Ovary (tissue), 9 donors: ENCODE measurements around the gene GIMAP8. TPM values are rescaled to one million over a fixed set of nuclear protein-coding genes. Genes with fewer than 3 reads are reported as not detected.

Experiments used
- DNase-seq, 5 donors: peaks; one replicate each; pipeline ENCODE4 v3.0.0-alpha.2; 2019 to 2020
- H3K27ac ChIP-seq, 2 donors: fragments of 200-600 bp; one replicate each; pipeline versions ENCODE4 v1.5.1 to v1.8.0; 2019 to 2022
- H3K27me3 ChIP-seq: fragments of 200-600 bp; one replicate; pipeline ENCODE4 v1.8.0; 2022
- H3K36me3 ChIP-seq: fragments of 200-600 bp; sonication (generic); one replicate; pipeline ENCODE4 v1.5.1; 2019
- H3K4me1 ChIP-seq: one replicate; pipeline ENCODE4 v1.8.1; 2013; ENCODE audit warnings: mild to moderate bottlenecking, moderate library complexity; ENCODE audit not compliant: insufficient read depth
- H3K4me3 ChIP-seq: fragments of 200-600 bp; sonication (generic); one replicate; pipeline ENCODE4 v1.5.1; 2017
- H3K9me3 ChIP-seq, 2 donors: fragments of 200-600 bp in 1 of 2; sonication (generic) in 1 of 2; one replicate each; pipeline versions ENCODE4 v1.5.1 to v1.8.1; 2013 to 2019; ENCODE audit warnings: mild to moderate bottlenecking in 1 of 2, moderate library complexity in 1 of 2
- CTCF ChIP-seq, 3 donors: fragments of 450-650 bp in 2 of 3; fragments of 200-600 bp in 1 of 3; IDR thresholded peaks; one replicate each; pipeline versions ENCODE4 v1.5.1 to v1.8.0; 2016 to 2022; ENCODE audit warnings: antibody characterized with exemption in 3 of 3, mild to moderate bottlenecking in 1 of 3
- EP300 ChIP-seq: sonication (generic); formaldehyde crosslinking; IDR thresholded peaks from one replicate; pipeline ENCODE4 v1.6.1; 2017; ENCODE audit warnings: antibody characterized with exemption
- POLR2A ChIP-seq: fragments of 450-650 bp; IDR thresholded peaks from one replicate; pipeline ENCODE4 v1.6.1; 2017; ENCODE audit warnings: antibody characterized with exemption, mild to moderate bottlenecking, moderate library complexity
- WGBS, 3 donors: extraction: QIAGEN DNeasy Blood & Tissue Kit in 1 of 3; methylation state at CpG; one replicate each; pipeline versions ENCODE4 v1.1.5 to v1.1.7; 2013 to 2017; 5-methylcytosine and 5-hydroxymethylcytosine counted together
- intact Hi-C, 4 donors: fragments of 100-400 bp; cut with DNase I; formaldehyde crosslinking; loops; one replicate each; pipeline versions ENCODE4 v1.11.0 to v1.15.1; 2022 to 2023
- polyA plus RNA-seq, 2 donors: library from polyadenylated mRNA; stranded (reverse); fragments of 200-250 nt in 1 of 2; fragments of 350-450 nt in 1 of 2; fragmentation: Illumina TruSeq in 1 of 2; extraction: RNeasy Lipid Tissue Mini Kit (QIAGEN cat#74804) in 1 of 2; gene quantifications; one replicate each; pipeline ENCODE4 v1.2.3, GENCODE V29; 2013 to 2014
- total RNA-seq, 7 donors: library from RNA; depleted of rRNA in 2 of 7; stranded (reverse); fragments of >200 nt in 2 of 7; fragmentation: NEBNext Ultra II Directional in 3 of 7; extraction: Animal tissue kit (Norgen Biotek cat#: 25700) in 3 of 7; gene quantifications; one replicate each; pipeline versions ENCODE4 v1.1.0 to v1.2.4, GENCODE V29; 2016 to 2023
- donor health status: DM: no; HTN: no; CAD: no; lungs with moderate emphysema.
- donor health status: DM: no; HTN: no; CAD: no.
- donor health status: Bipolar disorder and iron deficiency.
- donor health status: DM: yes; HTN: yes; CAD: no.
- donor health status: DM: no; HTN: no; CAD: no.
- donor health status: DM: yes; HTN: yes; CAD: no.

The GIMAP8 gene
- total and polyA plus RNA-seq, 9 donors: 2.1 to 22.8 (median 6.9) TPM

- no peak for TF ChIP-seq EP300
- no peak for TF ChIP-seq POLR2A
- peak; percentile 71 to 91 (median 72) for TF ChIP-seq CTCF (IDR thresholded peaks at IDR 0.05)
- H3K27ac ChIP-seq: no peak overlapping the region
- DNase-seq: peak; percentile 79 to 89 (median 86)
- no peaks in the 10 kb centered on the region for H3K4me1 ChIP-seq
- no peaks in the 10 kb centered on the region for H3K36me3 ChIP-seq
- H3K9me3 ChIP-seq: no peaks in the 10 kb centered on the region
- no peaks in the 10 kb centered on the region for H3K27me3 ChIP-seq
- intact Hi-C loops: loop anchor here in 1 of 4 donors (5.0 kb wide), 1 partner anchor 134 kb away; no protein-coding TSS in a partner anchor
- H3K4me3 ChIP-seq: no peak overlapping the region
- WGBS, 3 donors: 14 to 17% (median 15%) methylated on average over 27 of the region's 27 CpGs
These were observed 29.3 kb upstream of the GIMAP8 start for GRCh38 chr7:150420987-150421674.

GRCh38 chr7:150421831-150422230 is 28.6 kb upstream of the GIMAP8 start:
- no peaks in the 10 kb centered on the region for H3K27me3 ChIP-seq
- no peak for DNase-seq
- H3K27ac ChIP-seq: no peak overlapping the region
- no peaks in the 10 kb centered on the region for H3K9me3 ChIP-seq
- H3K36me3 ChIP-seq: no peaks in the 10 kb centered on the region
- TF ChIP-seq CTCF (IDR thresholded peaks at IDR 0.05): no peak
- no peak for TF ChIP-seq POLR2A
- no peak for TF ChIP-seq EP300
- no peak overlapping the region for H3K4me3 ChIP-seq
- 78 to 87% (median 81%) methylated on average over 17 of the region's 17 CpGs for WGBS, 3 donors
- H3K4me1 ChIP-seq: no peaks in the 10 kb centered on the region
- intact Hi-C loops: loop anchor here in 1 of 4 donors (5.0 kb wide), 1 partner anchor 135 kb away; no protein-coding TSS in a partner anchor

GRCh38 chr7:150425670-150426069 is 24.8 kb upstream of the GIMAP8 start:
- Histone ChIP-seq H3K4me3 (no peak overlapping the region), H3K27ac (no peak overlapping the region), H3K9me3 (no peaks in the 10 kb centered on the region), H3K27me3 (no peaks in the 10 kb centered on the region), H3K36me3 (no peaks in the 10 kb centered on the region), H3K4me1 (no peaks in the 10 kb centered on the region)
- intact Hi-C loops: no loop called here
- 60 to 86% (median 68%) methylated on average over 4 of the region's 4 CpGs for WGBS, 3 donors
- TF ChIP-seq CTCF (IDR thresholded peaks at IDR 0.05): no peak
- TF ChIP-seq POLR2A: no peak
- no peak for DNase-seq

- intact Hi-C loops: no loop called here
- no peak for TF ChIP-seq EP300
- TF ChIP-seq CTCF (IDR thresholded peaks at IDR 0.05): no peak
- no peak for TF ChIP-seq POLR2A
- H3K9me3 ChIP-seq: no peaks in the 10 kb centered on the region
- no peaks in the 10 kb centered on the region for H3K36me3 ChIP-seq
- no peaks in the 10 kb centered on the region for H3K4me1 ChIP-seq
- WGBS, 3 donors: 14 to 28% (median 19%) methylated on average over 11 of the region's 11 CpGs
- no peaks in the 10 kb centered on the region for H3K27me3 ChIP-seq
- no peak overlapping the region for H3K27ac ChIP-seq
- no peak for DNase-seq
- H3K4me3 ChIP-seq: no peak overlapping the region
These were observed 21.6 kb upstream of the GIMAP8 start for GRCh38 chr7:150428671-150429451.
